GM18909 (cell line): ENCODE measurements around the gene TMEM74B.

Experiments used
- ATAC-seq: cut with Tn5 transposase; IDR thresholded peaks from one replicate; pipeline ENCODE4 v1.9.1; 2021; ENCODE audit warnings: mild to moderate bottlenecking; ENCODE audit not compliant: unreplicated experiment, poor library complexity

The TMEM74B gene

GRCh38 chr20:1184260-1184637, 532 bp downstream of the TMEM74B start:
- ATAC-seq: no peak

GRCh38 chr20:1183153-1183552, 1.6 kb downstream of the TMEM74B start:
- no peak for ATAC-seq

GRCh38 chr20:1182106-1182505, 2.7 kb downstream of the TMEM74B start:
- no peak for ATAC-seq

- no peak for ATAC-seq
These were observed 3.8 kb downstream of the TMEM74B start for GRCh38 chr20:1180949-1181348.

- ATAC-seq: no peak
These were observed 6.2 kb downstream of the TMEM74B start for GRCh38 chr20:1178623-1179022.

- ATAC-seq: no peak
These were observed 6.7 kb downstream of the TMEM74B start for GRCh38 chr20:1178103-1178502.

GRCh38 chr20:1177680-1178079, 7.1 kb downstream of the TMEM74B start:
- no peak for ATAC-seq

- ATAC-seq: no peak
These were observed 10.0 kb downstream of the TMEM74B start for GRCh38 chr20:1174787-1175186.

- ATAC-seq: no peak
These were observed 11.1 kb downstream of the TMEM74B start for GRCh38 chr20:1173698-1174097.

GRCh38 chr20:1171461-1172093, 13.2 kb downstream of the TMEM74B start:
- ATAC-seq: no peak

GRCh38 chr20:1169224-1169623, 15.6 kb downstream of the TMEM74B start:
- ATAC-seq: no peak

- ATAC-seq: no peak
These were observed 17.6 kb downstream of the TMEM74B start for GRCh38 chr20:1166948-1167720.

GRCh38 chr20:1165941-1166340, 18.8 kb downstream of the TMEM74B start:
- ATAC-seq: no peak

GRCh38 chr20:1165521-1165920, 19.3 kb downstream of the TMEM74B start:
- ATAC-seq: no peak

GRCh38 chr20:1164871-1165270, 19.9 kb downstream of the TMEM74B start:
- ATAC-seq: no peak

GRCh38 chr20:1163653-1164052, 21.1 kb downstream of the TMEM74B start:
- no peak for ATAC-seq

GRCh38 chr20:1163105-1163504, 21.7 kb downstream of the TMEM74B start:
- ATAC-seq: no peak

- no peak for ATAC-seq
These were observed 23.8 kb downstream of the TMEM74B start for GRCh38 chr20:1160991-1161390.

GRCh38 chr20:1160496-1160895, 24.3 kb downstream of the TMEM74B start:
- ATAC-seq: no peak

GRCh38 chr20:1155342-1155741, 29.4 kb downstream of the TMEM74B start:
- ATAC-seq: no peak

GRCh38 chr20:1154691-1155090, 30.1 kb downstream of the TMEM74B start:
- ATAC-seq: no peak

- no peak for ATAC-seq
These were observed 30.6 kb downstream of the TMEM74B start for GRCh38 chr20:1154226-1154625.
